Fibroblast of lung (primary cell): ENCODE data around the gene SEMA3B. TPM values are rescaled to one million over a fixed set of nuclear protein-coding genes. Genes with fewer than 3 reads are reported as not detected.
A peak's percentile ranks its signal among the peaks of the same experiment; 100 is the strongest.

Experiments used
- DNase-seq, 2 donors: peaks; one replicate each; pipeline versions ENCODE4 v3.0.0 to v3.0.0-alpha.2; 2010; ENCODE audit warnings: low read depth in 2 of 2
- H2AFZ ChIP-seq: 2 replicates; pipeline ENCODE4 v1.5.1; 2012; ENCODE audit warnings: low read length, control low read depth, inconsistent platforms
- H3K27ac ChIP-seq: 2 replicates; pipeline ENCODE4 v1.5.1; 2011; ENCODE audit warnings: low read length, control low read depth; ENCODE audit not compliant: insufficient read depth
- H3K27me3 ChIP-seq: 2 replicates; pipeline ENCODE4 v1.5.1; 2011; ENCODE audit warnings: mild to moderate bottlenecking, low read length; ENCODE audit not compliant: control insufficient read depth, insufficient read depth
- H3K36me3 ChIP-seq: 2 replicates; pipeline ENCODE4 v1.5.1; 2011; ENCODE audit warnings: low read length; ENCODE audit not compliant: control insufficient read depth, insufficient read depth
- H3K4me1 ChIP-seq: 2 replicates; pipeline ENCODE4 v1.5.1; 2011; ENCODE audit warnings: low read length; ENCODE audit not compliant: control insufficient read depth, insufficient read depth; ENCODE audit errors: extremely low read depth
- H3K4me2 ChIP-seq: 2 replicates; pipeline ENCODE4 v1.5.1; 2011; ENCODE audit warnings: low read length, control low read depth; ENCODE audit not compliant: insufficient read depth; ENCODE audit errors: extremely low read depth
- H3K4me3 ChIP-seq, 4 experiments: fragments of 200-600 bp in 1 of 4; sonication (generic) in 1 of 4; replicated peaks in 1 of 4; 2 replicates each; pipeline ENCODE4 v1.5.1; 2011 to 2016; ENCODE audit warnings: low read length in 4 of 4, low read depth in 3 of 4, mild to moderate bottlenecking in 3 of 4, control low read depth in 2 of 4, inconsistent platforms in 1 of 4, mixed read lengths in 1 of 4; ENCODE audit not compliant: insufficient read depth in 1 of 4; ENCODE audit errors: control extremely low read depth in 1 of 4
- H3K79me2 ChIP-seq: 2 replicates; pipeline ENCODE4 v1.5.1; 2012; ENCODE audit warnings: mild to moderate bottlenecking, low read length, inconsistent platforms; ENCODE audit not compliant: control insufficient read depth, insufficient read depth
- H3K9ac ChIP-seq: 2 replicates; pipeline ENCODE4 v1.5.1; 2011; ENCODE audit warnings: mild to moderate bottlenecking, low read length, control low read depth; ENCODE audit not compliant: insufficient read depth
- H3K9me3 ChIP-seq: 2 replicates; pipeline ENCODE4 v1.5.1; 2012; ENCODE audit warnings: low read depth, low read length; ENCODE audit not compliant: control insufficient read depth, insufficient read depth
- H4K20me1 ChIP-seq: 2 replicates; pipeline ENCODE4 v1.5.1; 2011; ENCODE audit warnings: low read length; ENCODE audit not compliant: control insufficient read depth, insufficient read depth; ENCODE audit errors: extremely low read depth
- CTCF ChIP-seq, 2 donors: IDR thresholded peaks in 1 of 2; conservative IDR thresholded peaks in 1 of 2; 1 replicate in 1 of 2; 2 replicates in 1 of 2; pipeline ENCODE4 v1.5.1; 2011 to 2012; ENCODE audit warnings: low read length in 2 of 2, control low read depth in 1 of 2, inconsistent platforms in 1 of 2, low read depth in 1 of 2, mild to moderate bottlenecking in 1 of 2
- EZH2 ChIP-seq: IDR thresholded peaks from 2 replicates; pipeline ENCODE4 v1.5.1; 2012; ENCODE audit warnings: low read length, control low read depth, mild to moderate bottlenecking; ENCODE audit errors: missing control alignments
- polyA minus RNA-seq: library from RNA; depleted of rRNA, polyadenylated mRNA; stranded (reverse); fragments of >200 nt; gene quantifications from 2 replicates; pipeline ENCODE4 v1.2.3, GENCODE V29; 2011; ENCODE audit warnings: low replicate concordance
- polyA plus RNA-seq, 2 donors: library from polyadenylated mRNA; depleted of rRNA in 1 of 2; stranded (reverse) in 1 of 2; unstranded in 1 of 2; fragments of >200 nt; gene quantifications; 2 replicates each; pipeline ENCODE4 v1.2.1, GENCODE V29; 2011 to 2012; ENCODE audit warnings: missing spikeins in 1 of 2
- total RNA-seq: library from RNA; depleted of rRNA; stranded (reverse); fragments of >200 nt; gene quantifications from 2 replicates; pipeline ENCODE4 v1.2.1, GENCODE V29; 2014

The SEMA3B gene
- 51.6 and 85.2 TPM in 2 replicates for total RNA-seq
- polyA plus RNA-seq = 17.6 and 23.5 TPM in 2 replicates
- 26.0 and 32.8 TPM in 2 replicates for polyA plus RNA-seq (2012)
- 6.7 and 14.3 TPM in 2 replicates for polyA minus RNA-seq

- Histone ChIP-seq H3K79me2 (no peaks in the 10 kb centered on the region), H3K27ac (peak within 1 kb of the TSS; percentile 14), H3K9ac (no peak within 1 kb of the TSS), H3K36me3 (no peaks in the 10 kb centered on the region), H4K20me1 (no peaks in the 10 kb centered on the region), H2AFZ (no peak within 1 kb of the TSS), H3K4me3 (peak within 1 kb of the TSS; percentile 46 to 64 (median 55)), H3K27me3 (no peaks in the 10 kb centered on the region), H3K4me1 (peaks cover 63% of the 10 kb centered on the region), H3K9me3 (no peaks in the 10 kb centered on the region), H3K4me2 (peak within 1 kb of the TSS; percentile 88)
- no peak for TF ChIP-seq EZH2
- TF ChIP-seq CTCF (conservative IDR thresholded peaks at IDR 0.05 in 1 of 2, IDR thresholded peaks at IDR 0.05 in 1 of 2; ENCODE audit: low read depth in 1 of 2, low read length in 2 of 2) = no peak
- peak; percentile 29 to 71 for DNase-seq
Measured at GRCh38 chr3:50268703-50269451, at the start of gene SEMA3B. Gene SEMA3B, plus strand, starts transcription at chr3:50269147. Its CDS starts 94 bp downstream, at chr3:50269241.

GRCh38 chr3:50219285-50219684, 49.7 kb upstream of the SEMA3B start:
- Histone ChIP-seq H3K4me2 (no peak overlapping the region), H3K27ac (no peak overlapping the region), H3K9me3 (no peaks in the 10 kb centered on the region), H3K27me3 (peaks cover 11% of the 10 kb centered on the region), H3K79me2 (no peaks in the 10 kb centered on the region), H3K9ac (no peak overlapping the region), H3K4me3 (no peak overlapping the region), H4K20me1 (no peaks in the 10 kb centered on the region), H3K36me3 (no peaks in the 10 kb centered on the region), H3K4me1 (no peaks in the 10 kb centered on the region), H2AFZ (no peak overlapping the region)
- no peak for DNase-seq
- no peak for TF ChIP-seq EZH2
- TF ChIP-seq CTCF (conservative IDR thresholded peaks at IDR 0.05 in 1 of 2, IDR thresholded peaks at IDR 0.05 in 1 of 2; ENCODE audit: low read depth in 1 of 2, low read length in 2 of 2) = no peak

GRCh38 chr3:50220109-50220508, 48.8 kb upstream of the SEMA3B start:
- no peak overlapping the region for H3K4me2 ChIP-seq
- no peaks in the 10 kb centered on the region for H3K9me3 ChIP-seq
- no peak overlapping the region for H3K27ac ChIP-seq
- H3K4me1 ChIP-seq = no peaks in the 10 kb centered on the region
- no peaks in the 10 kb centered on the region for H3K79me2 ChIP-seq
- H3K36me3 ChIP-seq = no peaks in the 10 kb centered on the region
- no peaks in the 10 kb centered on the region for H4K20me1 ChIP-seq
- H3K9ac ChIP-seq = no peak overlapping the region
- no peak overlapping the region for H2AFZ ChIP-seq
- H3K4me3 ChIP-seq = no peak overlapping the region
- no peak for DNase-seq
- peaks cover 11% of the 10 kb centered on the region for H3K27me3 ChIP-seq
- TF ChIP-seq EZH2 (no peak), CTCF (conservative IDR thresholded peaks at IDR 0.05 in 1 of 2, IDR thresholded peaks at IDR 0.05 in 1 of 2; ENCODE audit: low read depth in 1 of 2, low read length in 2 of 2) (no peak)
